ENCODE results near the gene SEPTIN7.

Gene SEPTIN7

GRCh38 chr7:35800718-35801391 is at the start of gene SEPTIN7:
SEPTIN7 (plus strand) TSS chr7:35801057; CDS start chr7:35801210, 153 bp downstream.
- H3K4me3 ChIP-seq (ENCODE audit: low read depth, low read length): peak within 1 kb of the TSS; percentile 84
- H3K9ac ChIP-seq: peak within 1 kb of the TSS; percentile 56
- no peaks in the 10 kb centered on the region for H3K27me3 ChIP-seq (ENCODE audit: control insufficient read depth, insufficient read depth, low read length)
- peak within 1 kb of the TSS; percentile 95 for H3K27ac ChIP-seq
- peaks cover 10% of the 10 kb centered on the region for H3K4me1 ChIP-seq
- H3K36me3 ChIP-seq (ENCODE audit: control insufficient read depth, insufficient read depth, low read length): no peaks in the 10 kb centered on the region
- TF ChIP-seq CTCF (IDR thresholded peaks at IDR 0.05): no peak
- H3K4me2 ChIP-seq (ENCODE audit: low read length): peak within 1 kb of the TSS; percentile 90
- H2AFZ ChIP-seq: peak within 1 kb of the TSS; percentile 76
- H3K9me3 ChIP-seq (ENCODE audit: control insufficient read depth, low read length): no peaks in the 10 kb centered on the region
- H3K79me2 ChIP-seq: peaks cover 26% of the 10 kb centered on the region

- H3K79me2 ChIP-seq: no peaks in the 10 kb centered on the region
- H3K36me3 ChIP-seq (ENCODE audit: control insufficient read depth, insufficient read depth, low read length): no peaks in the 10 kb centered on the region
- no peak for TF ChIP-seq CTCF (IDR thresholded peaks at IDR 0.05)
- no peaks in the 10 kb centered on the region for H3K27me3 ChIP-seq (ENCODE audit: control insufficient read depth, insufficient read depth, low read length)
- no peak overlapping the region for H3K9ac ChIP-seq
- H3K4me3 ChIP-seq (ENCODE audit: low read depth, low read length): no peak overlapping the region
- H3K27ac ChIP-seq: no peak overlapping the region
- H3K4me1 ChIP-seq: peaks cover 12% of the 10 kb centered on the region
- no peak overlapping the region for H3K4me2 ChIP-seq (ENCODE audit: low read length)
- no peaks in the 10 kb centered on the region for H3K9me3 ChIP-seq (ENCODE audit: control insufficient read depth, low read length)
- no peak overlapping the region for H2AFZ ChIP-seq
These were observed 48.1 kb upstream of the SEPTIN7 start for GRCh38 chr7:35752742-35753141.

GRCh38 chr7:35753761-35754603 is 46.9 kb upstream of the SEPTIN7 start:
- no peak overlapping the region for H3K4me2 ChIP-seq (ENCODE audit: low read length)
- no peaks in the 10 kb centered on the region for H3K36me3 ChIP-seq (ENCODE audit: control insufficient read depth, insufficient read depth, low read length)
- no peak for TF ChIP-seq CTCF (IDR thresholded peaks at IDR 0.05)
- no peak overlapping the region for H3K4me3 ChIP-seq (ENCODE audit: low read depth, low read length)
- H3K27ac ChIP-seq: peak overlapping the region; percentile 33
- no peaks in the 10 kb centered on the region for H3K27me3 ChIP-seq (ENCODE audit: control insufficient read depth, insufficient read depth, low read length)
- peak overlapping the region; percentile 82 for H2AFZ ChIP-seq
- H3K9me3 ChIP-seq (ENCODE audit: control insufficient read depth, low read length): no peaks in the 10 kb centered on the region
- no peaks in the 10 kb centered on the region for H3K79me2 ChIP-seq
- H3K4me1 ChIP-seq: peaks cover 17% of the 10 kb centered on the region
- no peak overlapping the region for H3K9ac ChIP-seq

GRCh38 chr7:35754741-35755140 is 46.1 kb upstream of the SEPTIN7 start:
- no peak overlapping the region for H3K4me3 ChIP-seq (ENCODE audit: low read depth, low read length)
- H3K36me3 ChIP-seq (ENCODE audit: control insufficient read depth, insufficient read depth, low read length): no peaks in the 10 kb centered on the region
- no peaks in the 10 kb centered on the region for H3K9me3 ChIP-seq (ENCODE audit: control insufficient read depth, low read length)
- peak overlapping the region; percentile 33 for H3K27ac ChIP-seq
- H2AFZ ChIP-seq: peak overlapping the region; percentile 82
- no peak overlapping the region for H3K9ac ChIP-seq
- no peaks in the 10 kb centered on the region for H3K27me3 ChIP-seq (ENCODE audit: control insufficient read depth, insufficient read depth, low read length)
- no peak for TF ChIP-seq CTCF (IDR thresholded peaks at IDR 0.05)
- no peak overlapping the region for H3K4me2 ChIP-seq (ENCODE audit: low read length)
- no peaks in the 10 kb centered on the region for H3K79me2 ChIP-seq
- H3K4me1 ChIP-seq: peaks cover 17% of the 10 kb centered on the region
